ENCODE data around the gene UPF2. TPM values are rescaled to one million over a fixed set of nuclear protein-coding genes. Genes with fewer than 3 reads are reported as not detected.

Gene UPF2
- total and polyA plus RNA-seq, 2 of the 13 experiments (the other 11 are each of a cell fraction or from before 2014, with no cell fraction given), result 6.2 to 14.5 TPM

GRCh38 chr10:12020574-12020973, 22.0 kb downstream of the UPF2 start:
- no peak overlapping the region for H3K4me3 ChIP-seq (replicated peaks in 1 of 3; ENCODE audit: insufficient read depth in 1 of 3, low read depth in 2 of 3, low read length in 3 of 3)
- no peak overlapping the region for H3K27ac ChIP-seq (ENCODE audit: extremely low read length, insufficient read depth, low read length)
- peaks cover 19% of the 10 kb centered on the region for H3K79me2 ChIP-seq (ENCODE audit: insufficient read depth, low read length)
- intact Hi-C loops (cut with micrococcal nuclease; ENCODE audit: unreplicated experiment) (no loop called here), in situ Hi-C loops (cut with HindIII; ENCODE audit: extremely low pct_ligation_motif_present, low pct_unique_long_range_greater_than_20kb) (no loop called here)
- 91% methylated on average over 2 of the region's 2 CpGs for WGBS (ENCODE audit: low lambda C conversion rate)
- ChIA-PET POLR2A (no interaction called here), CTCF (ENCODE audit: low intra/inter-chr PET ratio, low total read pairs) (no interaction called here)
- peaks cover 21% of the 10 kb centered on the region for H3K4me1 ChIP-seq (ENCODE audit: insufficient read depth, low read length)
- BruUV-seq (replicated peaks), result no TSS peak
- ATAC-seq, result no peak
- no peak overlapping the region for H3K4me2 ChIP-seq (ENCODE audit: low read depth, low read length)
- no peak for FAIRE-seq
- H3K36me3 ChIP-seq (replicated peaks in 1 of 2; ENCODE audit: control insufficient read depth in 1 of 2, insufficient read depth in 2 of 2, low read length in 2 of 2), result no peaks in the 10 kb centered on the region
- DNase-seq (ENCODE audit: low spot score), result no peak
- H3K9ac ChIP-seq (ENCODE audit: insufficient read depth, low read depth, low read length), result no peak overlapping the region
- H2AFZ ChIP-seq (ENCODE audit: low read length), result no peak overlapping the region
- peak; percentile 31; the same call in 1 of the 2 replicates for TF ChIP-seq KDM1A (CRISPR knock-in tag; IDR thresholded peaks at IDR 0.05)
- no peak for TF ChIP-seq SOX13 (IDR thresholded peaks at IDR 0.05)
- no peak for TF ChIP-seq SOX13 (CRISPR knock-in tag; conservative IDR thresholded peaks at IDR 0.05 in 1 of 2, IDR thresholded peaks at IDR 0.05 in 1 of 2)
- TF ChIP-seq ZNF629 (CRISPR knock-in tag; conservative IDR thresholded peaks at IDR 0.05), result peak; percentile 95
- TF ChIP-seq MXD1 (CRISPR knock-in tag; IDR thresholded peaks at IDR 0.05), result no peak
- peak; percentile 60; the same call in 1 of the 2 replicates for TF ChIP-seq ZMYM3 (CRISPR knock-in tag; IDR thresholded peaks at IDR 0.05)
- 0 out of 2 replicates have a peak, but pooled peaks have one; percentile 56 for TF ChIP-seq CHD4 (IDR thresholded peaks at IDR 0.05; ENCODE audit: borderline replicate concordance, low read length)
- no peaks in the 10 kb centered on the region for H3K27me3 ChIP-seq (ENCODE audit: control insufficient read depth in 1 of 2, insufficient read depth in 2 of 2, low read length in 2 of 2)
- no peaks in the 10 kb centered on the region for H4K20me1 ChIP-seq (ENCODE audit: insufficient read depth, low read length)
- H3K9me3 ChIP-seq (ENCODE audit: low read length), result no peaks in the 10 kb centered on the region

- TF ChIP-seq ZNF660 (CRISPR knock-in tag; IDR thresholded peaks at IDR 0.05; ENCODE audit: borderline replicate concordance, low read depth), result no peak
- TF ChIP-seq ZNF720 (CRISPR knock-in tag; IDR thresholded peaks at IDR 0.05), result no peak
- TF ChIP-seq ZSCAN31 (CRISPR knock-in tag; IDR thresholded peaks at IDR 0.05; ENCODE audit: low read depth), result no peak
- no peak for TF ChIP-seq ZNF703 (CRISPR knock-in tag; IDR thresholded peaks at IDR 0.05; ENCODE audit: borderline replicate concordance)
- TF ChIP-seq RERE (CRISPR knock-in tag; IDR thresholded peaks at IDR 0.05; ENCODE audit: low read depth), result no peak
- Histone ChIP-seq H3K9me3 (ENCODE audit: low read length) (no peaks in the 10 kb centered on the region), H2AFZ (ENCODE audit: low read length) (no peak overlapping the region), H3K27me3 (ENCODE audit: control insufficient read depth in 1 of 2, insufficient read depth in 2 of 2, low read length in 2 of 2) (no peaks in the 10 kb centered on the region), H3K4me3 (replicated peaks in 1 of 3; ENCODE audit: insufficient read depth in 1 of 3, low read depth in 2 of 3, low read length in 3 of 3) (no peak overlapping the region), H3K36me3 (replicated peaks in 1 of 2; ENCODE audit: control insufficient read depth in 1 of 2, insufficient read depth in 2 of 2, low read length in 2 of 2) (no peaks in the 10 kb centered on the region), H3K9ac (ENCODE audit: insufficient read depth, low read depth, low read length) (no peak overlapping the region), H3K4me2 (ENCODE audit: low read depth, low read length) (no peak overlapping the region), H3K79me2 (ENCODE audit: insufficient read depth, low read length) (peaks cover 18% of the 10 kb centered on the region), H3K4me1 (ENCODE audit: insufficient read depth, low read length) (peaks cover 21% of the 10 kb centered on the region), H3K27ac (ENCODE audit: extremely low read length, insufficient read depth, low read length) (no peak overlapping the region), H4K20me1 (ENCODE audit: insufficient read depth, low read length) (no peaks in the 10 kb centered on the region)
- in situ Hi-C loops (cut with HindIII; ENCODE audit: extremely low pct_ligation_motif_present, low pct_unique_long_range_greater_than_20kb) (no loop called here), intact Hi-C loops (cut with micrococcal nuclease; ENCODE audit: unreplicated experiment) (no loop called here)
- DNase-seq (ENCODE audit: low spot score) (no peak), FAIRE-seq (no peak), ATAC-seq (no peak)
- CTCF ChIA-PET (ENCODE audit: low intra/inter-chr PET ratio, low total read pairs), result no interaction called here
- POLR2A ChIA-PET, result no interaction called here
- BruUV-seq (replicated peaks), result no TSS peak
- WGBS (ENCODE audit: low lambda C conversion rate), result 96% methylated on average over 9 of the region's 9 CpGs
These were observed 23.2 kb downstream of the UPF2 start for GRCh38 chr10:12019283-12019971.
